GM23338 (cell line): ENCODE data around the gene TAS2R42. TPM values are rescaled to one million over a fixed set of nuclear protein-coding genes. Genes with fewer than 3 reads are reported as not detected.

Experiments
- ATAC-seq: fragments of 200-7000 bp; cut with Tn5 transposase; 3 replicates; pipeline ENCODE4 v1.9.1; 2020
- DNase-seq: peaks from one replicate; pipeline ENCODE4 v3.0.0-alpha.2; 2015; ENCODE audit warnings: low spot score
- H2AFZ ChIP-seq: fragments of 200-600 bp; sonication (generic); 2 replicates; pipeline ENCODE4 v1.8.0; 2016; ENCODE audit warnings: antibody characterized with exemption, mild to moderate bottlenecking, moderate library complexity
- H3F3A ChIP-seq: fragments of 200-600 bp; sonication (generic); replicated peaks from 2 replicates; pipeline ENCODE4 v1.8.0; 2017; ENCODE audit warnings: antibody characterized with exemption, mixed run types, low read depth
- H3K27ac ChIP-seq: fragments of 200-600 bp; sonication (generic); 2 replicates; pipeline ENCODE4 v1.6.1; 2016; ENCODE audit warnings: low read depth
- H3K27me3 ChIP-seq: fragments of 200-600 bp; sonication (generic); 2 replicates; pipeline ENCODE4 v1.8.0; 2016; ENCODE audit warnings: mild to moderate bottlenecking, mixed run types, moderate library complexity; ENCODE audit not compliant: insufficient read depth
- H3K36me3 ChIP-seq: fragments of 200-600 bp; sonication (generic); 2 replicates; pipeline ENCODE4 v1.8.0; 2016; ENCODE audit warnings: mild to moderate bottlenecking; ENCODE audit not compliant: insufficient read depth
- H3K4me1 ChIP-seq: fragments of 200-600 bp; sonication (generic); 2 replicates; pipeline ENCODE4 v1.8.0; 2016; ENCODE audit warnings: mild to moderate bottlenecking, moderate library complexity; ENCODE audit not compliant: insufficient read depth
- H3K4me2 ChIP-seq: fragments of 200-600 bp; sonication (generic); 2 replicates; pipeline ENCODE4 v1.7.1; 2017; ENCODE audit warnings: mixed run types
- H3K4me3 ChIP-seq: fragments of 200-600 bp; sonication (generic); 2 replicates; pipeline ENCODE4 v1.6.1; 2016; ENCODE audit warnings: mixed run types
- H3K79me2 ChIP-seq: fragments of 200-600 bp; sonication (generic); replicated peaks from 2 replicates; pipeline ENCODE4 v1.8.0; 2017; ENCODE audit warnings: mild to moderate bottlenecking; ENCODE audit not compliant: insufficient read depth
- H3K9me2 ChIP-seq: fragments of 200-600 bp; sonication (generic); 2 replicates; pipeline ENCODE4 v1.8.0; 2017; ENCODE audit not compliant: insufficient read depth
- H4K20me1 ChIP-seq: fragments of 200-600 bp; sonication (generic); replicated peaks from 2 replicates; pipeline ENCODE4 v1.8.0; 2017; ENCODE audit warnings: mild to moderate bottlenecking; ENCODE audit not compliant: insufficient read depth
- H3K27ac Mint-ChIP-seq: 2 replicates; pipeline ENCODE4 v1.8.0; 2020; ENCODE audit warnings: inconsistent platforms, mild to moderate bottlenecking, moderate library complexity, mixed read lengths
- H3K27me3 Mint-ChIP-seq: 3 replicates; pipeline ENCODE4 v1.8.0; 2022; ENCODE audit warnings: low read depth, mild to moderate bottlenecking, moderate library complexity, mixed read lengths, inconsistent platforms; ENCODE audit not compliant: insufficient read depth, poor library complexity
- H3K36me3 Mint-ChIP-seq: 3 replicates; pipeline ENCODE4 v1.8.0; 2021; ENCODE audit warnings: low read depth, mild to moderate bottlenecking, inconsistent platforms, moderate library complexity, mixed read lengths
- H3K4me1 Mint-ChIP-seq: 3 replicates; pipeline ENCODE4 v1.8.0; 2020; ENCODE audit warnings: mild to moderate bottlenecking, inconsistent platforms, mixed read lengths
- H3K4me3 Mint-ChIP-seq: 3 replicates; pipeline ENCODE4 v1.8.0; 2021; ENCODE audit warnings: moderate library complexity, mild to moderate bottlenecking, inconsistent platforms, mixed read lengths
- H3K9me3 Mint-ChIP-seq: 3 replicates; pipeline ENCODE4 v1.8.0; 2020; ENCODE audit warnings: moderate library complexity, mild to moderate bottlenecking, inconsistent platforms, mixed read lengths
- CREB1 ChIP-seq: fragments of 250-450 bp; sonication (Bioruptor Pico); IDR thresholded peaks from 2 replicates; pipeline ENCODE4 v1.5.0; 2020; ENCODE audit warnings: low read depth, mild to moderate bottlenecking, moderate library complexity
- CTCF ChIP-seq, 2 experiments: fragments of 200-600 bp in 1 of 2; sonication (generic) in 1 of 2; conservative IDR thresholded peaks; 2 replicates each; pipeline versions ENCODE4 v1.5.1 to v1.6.1; 2016 to 2017; ENCODE audit warnings: antibody characterized with exemption in 2 of 2, low read depth in 2 of 2, mild to moderate bottlenecking in 2 of 2, moderate library complexity in 1 of 2
- ETS1 ChIP-seq: IDR thresholded peaks from 2 replicates; pipeline ENCODE4 v1.6.1; 2016; ENCODE audit warnings: antibody characterized with exemption
- EZH2 ChIP-seq: fragments of 200-600 bp; sonication (generic); IDR thresholded peaks from one replicate; pipeline ENCODE4 v1.8.0; 2017; ENCODE audit warnings: antibody characterized with exemption, mild to moderate bottlenecking, low read depth; ENCODE audit not compliant: unreplicated experiment
- EZH2phosphoT487 ChIP-seq: fragments of 200-600 bp; sonication (generic); IDR thresholded peaks from one replicate; pipeline ENCODE4 v1.8.1; 2018; ENCODE audit warnings: antibody characterized with exemption; ENCODE audit not compliant: unreplicated experiment
- JUNB ChIP-seq: IDR thresholded peaks from one replicate; pipeline ENCODE4 v1.6.1; 2016; ENCODE audit warnings: antibody characterized with exemption; ENCODE audit not compliant: unreplicated experiment
- NANOG ChIP-seq: IDR thresholded peaks from 2 replicates; pipeline ENCODE4 v1.6.1; 2016; ENCODE audit warnings: antibody characterized with exemption, borderline replicate concordance
- POLR2AphosphoS5 ChIP-seq: IDR thresholded peaks from 2 replicates; pipeline ENCODE4 v1.6.1; 2016; ENCODE audit warnings: antibody characterized with exemption, low read depth
- REST ChIP-seq: IDR thresholded peaks from one replicate; pipeline ENCODE4 v1.6.1; 2018; ENCODE audit warnings: antibody characterized with exemption; ENCODE audit not compliant: unreplicated experiment
- STAT1 ChIP-seq: IDR thresholded peaks from one replicate; pipeline ENCODE4 v1.6.1; 2016; ENCODE audit warnings: antibody characterized with exemption; ENCODE audit not compliant: unreplicated experiment
- ZNF114 ChIP-seq: fragments of 250-450 bp; sonication (Bioruptor Pico); IDR thresholded peaks from 2 replicates; pipeline ENCODE4 v1.5.0; 2020; ENCODE audit warnings: mild to moderate bottlenecking, moderate library complexity
- ZNF331 ChIP-seq: fragments of 250-450 bp; sonication (Bioruptor Pico); IDR thresholded peaks from 2 replicates; pipeline ENCODE4 v1.5.0; 2020; ENCODE audit warnings: low read depth, mild to moderate bottlenecking, moderate library complexity
- ZNF462 ChIP-seq: fragments of 250-450 bp; sonication (Bioruptor Pico); IDR thresholded peaks from 2 replicates; pipeline ENCODE4 v1.5.0; 2020; ENCODE audit warnings: mild to moderate bottlenecking, moderate library complexity
- polyA plus RNA-seq: library from polyadenylated mRNA; unstranded; fragments of >200 nt; fragmentation: Nextera tagmentation; extraction: Ambion mirVana; gene quantifications from 2 replicates; pipeline ENCODE4 v1.2.1, GENCODE V29; 2016
- total RNA-seq: library from RNA; depleted of rRNA; stranded (reverse); fragments of >200 nt; shearing (Covaris generic); gene quantifications from 2 replicates; pipeline ENCODE4 v1.2.3, GENCODE V29; 2014

Gene TAS2R42
- total and polyA plus RNA-seq, 2 experiments from 2014 or later, result 0.38 TPM; not detected in 1

GRCh38 chr12:11233532-11233931, 46.8 kb upstream of the TAS2R42 start:
- Mint-ChIP-seq H3K9me3 (no peaks in the 10 kb centered on the region), H3K27ac (no peak overlapping the region)
- no peaks in the 10 kb centered on the region for H3K27me3 ChIP-seq

More at GRCh38 chr12:11233532-11233931, 46.8 kb upstream of the TAS2R42 start:
- no peaks in the 10 kb centered on the region for H3F3A ChIP-seq
- no peaks in the 10 kb centered on the region for H4K20me1 ChIP-seq
- Mint-ChIP-seq H3K27me3 (no peaks in the 10 kb centered on the region), H3K36me3 (no peaks in the 10 kb centered on the region), H3K4me3 (no peak overlapping the region), H3K4me1 (peaks cover 4% of the 10 kb centered on the region; the same call in 2 of the 3 replicates)
- H2AFZ ChIP-seq, result no peak overlapping the region
- no peak overlapping the region for H3K27ac ChIP-seq
- no peak overlapping the region for H3K4me2 ChIP-seq
- H3K4me3 ChIP-seq, result no peak overlapping the region
- ATAC-seq (no peak), DNase-seq (no peak)
- no peaks in the 10 kb centered on the region for H3K4me1 ChIP-seq
- no peaks in the 10 kb centered on the region for H3K79me2 ChIP-seq
- no peaks in the 10 kb centered on the region; the same call in 1 of the 2 replicates for H3K9me2 ChIP-seq
- TF ChIP-seq EZH2phosphoT487 (no peak), ETS1 (no peak), ZNF114 (CRISPR knock-in tag) (no peak), CREB1 (CRISPR knock-in tag) (no peak), EZH2 (no peak), JUNB (no peak), REST (no peak), CTCF (conservative IDR thresholded peaks at IDR 0.05; ENCODE audit: low read depth in 2 of 2) (no peak), ZNF462 (CRISPR knock-in tag) (no peak), NANOG (no peak), POLR2AphosphoS5 (no peak), STAT1 (no peak), ZNF331 (no peak)
- no peaks in the 10 kb centered on the region for H3K36me3 ChIP-seq
